Panc1 (cell line): Measurements from ENCODE around the gene TMEM38A. TPM values are rescaled to one million over a fixed set of nuclear protein-coding genes. Genes with fewer than 3 reads are reported as not detected.
"Not testable (repeated sequence)": the region's sequence is repeated elsewhere in the genome, so short reads cannot be mapped to it uniquely, and the experiment has no call there.

ENCODE experiments used
- ATAC-seq: fragments of 200-7000 bp; cut with Tn5 transposase; 2 replicates; pipeline ENCODE4 v1.9.1; 2020; ENCODE audit warnings: mild to moderate bottlenecking, moderate library complexity
- BruUV-seq: library from RNA; stranded (reverse); fragments of 400-500 nt; replicated peaks from 2 replicates; lab custom pipeline; 2021; lab: Mats Ljungman, UMichigan
- CTCF ChIA-PET: fragments of 300-600 bp; sonication (Branson Sonifier 250); formaldehyde crosslinking; loops from one replicate; lab custom pipeline; 2022; ENCODE audit warnings: antibody characterized with exemption; lab: Charles Lee
- POLR2A ChIA-PET: fragments of 300-600 bp; sonication (Branson Sonifier 250); formaldehyde crosslinking; loops from one replicate; lab custom pipeline; 2022; ENCODE audit warnings: antibody characterized with exemption; lab: Charles Lee
- DNase-seq: peaks from one replicate; pipeline ENCODE4 v3.0.0-alpha.2; 2010; ENCODE audit warnings: low read depth, low spot score
- H3K27ac ChIP-seq: 2 replicates; pipeline ENCODE4 v1.5.1; 2011; ENCODE audit warnings: mild to moderate bottlenecking, low read length, inconsistent platforms
- H3K27me3 ChIP-seq: fragments of 200-500 bp; sonication (Bioruptor generic); 2 replicates; pipeline ENCODE4 v1.6.0; 2014; ENCODE audit warnings: low read length, inconsistent platforms; ENCODE audit not compliant: control insufficient read depth, insufficient read depth
- H3K36me3 ChIP-seq: fragments of 200-500 bp; sonication (Bioruptor generic); 2 replicates; pipeline ENCODE4 v1.5.1; 2014; ENCODE audit warnings: inconsistent platforms, mild to moderate bottlenecking, low read length, moderate library complexity; ENCODE audit not compliant: control insufficient read depth, insufficient read depth
- H3K4me1 ChIP-seq: 2 replicates; pipeline ENCODE4 v1.5.1; 2011; ENCODE audit warnings: inconsistent platforms, mild to moderate bottlenecking, low read length, moderate library complexity; ENCODE audit not compliant: control insufficient read depth, insufficient read depth
- H3K4me3 ChIP-seq, 2 experiments: 2 replicates each; pipeline ENCODE4 v1.5.1; 2011 to 2012; ENCODE audit warnings: low read depth in 2 of 2, low read length in 2 of 2, mild to moderate bottlenecking in 2 of 2, inconsistent platforms in 1 of 2, moderate library complexity in 1 of 2
- H3K9me3 ChIP-seq: fragments of 200-500 bp; sonication (Bioruptor generic); 2 replicates; pipeline ENCODE4 v1.5.1; 2014; ENCODE audit warnings: low read depth, mild to moderate bottlenecking, inconsistent platforms, low read length, moderate library complexity; ENCODE audit not compliant: control insufficient read depth, insufficient read depth
- POLR2AphosphoS5 ChIP-seq: IDR thresholded peaks from 2 replicates; pipeline ENCODE4 v1.6.1; 2012; ENCODE audit warnings: mild to moderate bottlenecking, low read depth, low read length, moderate library complexity
- SIN3A ChIP-seq: IDR thresholded peaks from 2 replicates; pipeline ENCODE4 v1.6.1; 2012; ENCODE audit warnings: low read depth, mild to moderate bottlenecking, low read length, moderate library complexity, borderline replicate concordance; ENCODE audit not compliant: insufficient read depth
- TCF7L2 ChIP-seq: IDR thresholded peaks from 2 replicates; pipeline ENCODE4 v1.6.1; 2011; ENCODE audit warnings: mild to moderate bottlenecking, low read depth, low read length, inconsistent platforms
- in situ Hi-C: cut with HindIII; loops from 2 replicates; pipeline ENCODE4 v1.10.0; 2016; ENCODE audit warnings: low sequenced_read_pairs, low pct_unique_long_range_greater_than_20kb
- intact Hi-C: fragments of 100-400 bp; cut with micrococcal nuclease; formaldehyde crosslinking; loops from one replicate; pipeline ENCODE4 v1.10.0; 2022; ENCODE audit not compliant: unreplicated experiment
- total RNA-seq: library from RNA; stranded (reverse); gene quantifications from one replicate; pipeline ENCODE4 v1.2.1, GENCODE V29; 2021; ENCODE audit not compliant: unreplicated experiment
- TF ChIP-seq, protein P1 (sequence below): fragments of 450-650 bp; IDR thresholded peaks from 2 replicates; pipeline ENCODE4 v1.5.1; 2017; ENCODE audit warnings: mild to moderate bottlenecking
- TF ChIP-seq, protein P2 (sequence below), 2 experiments: IDR thresholded peaks; 2 replicates each; pipeline ENCODE4 v1.6.1; 2011 to 2012; ENCODE audit warnings: low read depth in 2 of 2, control low read depth in 1 of 2, low read length in 1 of 2, mild to moderate bottlenecking in 1 of 2, moderate library complexity in 1 of 2; ENCODE audit not compliant: insufficient read depth in 1 of 2

TMEM38A gene
- total RNA-seq, 1 experiment from 2014 or later: 8.4 TPM

- Histone ChIP-seq H3K27me3 (no peaks in the 10 kb centered on the region), H3K36me3 (no peaks in the 10 kb centered on the region), H3K27ac (no peak overlapping the region), H3K4me1 (no peaks in the 10 kb centered on the region), H3K9me3 (no peaks in the 10 kb centered on the region), H3K4me3 (no peak overlapping the region)
- in situ Hi-C loops (no loop called here), intact Hi-C loops (no loop called here)
- TF ChIP-seq POLR2AphosphoS5: no peak
- TF ChIP-seq, protein P1, sequence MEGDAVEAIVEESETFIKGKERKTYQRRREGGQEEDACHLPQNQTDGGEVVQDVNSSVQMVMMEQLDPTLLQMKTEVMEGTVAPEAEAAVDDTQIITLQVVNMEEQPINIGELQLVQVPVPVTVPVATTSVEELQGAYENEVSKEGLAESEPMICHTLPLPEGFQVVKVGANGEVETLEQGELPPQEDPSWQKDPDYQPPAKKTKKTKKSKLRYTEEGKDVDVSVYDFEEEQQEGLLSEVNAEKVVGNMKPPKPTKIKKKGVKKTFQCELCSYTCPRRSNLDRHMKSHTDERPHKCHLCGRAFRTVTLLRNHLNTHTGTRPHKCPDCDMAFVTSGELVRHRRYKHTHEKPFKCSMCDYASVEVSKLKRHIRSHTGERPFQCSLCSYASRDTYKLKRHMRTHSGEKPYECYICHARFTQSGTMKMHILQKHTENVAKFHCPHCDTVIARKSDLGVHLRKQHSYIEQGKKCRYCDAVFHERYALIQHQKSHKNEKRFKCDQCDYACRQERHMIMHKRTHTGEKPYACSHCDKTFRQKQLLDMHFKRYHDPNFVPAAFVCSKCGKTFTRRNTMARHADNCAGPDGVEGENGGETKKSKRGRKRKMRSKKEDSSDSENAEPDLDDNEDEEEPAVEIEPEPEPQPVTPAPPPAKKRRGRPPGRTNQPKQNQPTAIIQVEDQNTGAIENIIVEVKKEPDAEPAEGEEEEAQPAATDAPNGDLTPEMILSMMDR: no peak
- no peak for TF ChIP-seq SIN3A
- TF ChIP-seq, protein P2, sequence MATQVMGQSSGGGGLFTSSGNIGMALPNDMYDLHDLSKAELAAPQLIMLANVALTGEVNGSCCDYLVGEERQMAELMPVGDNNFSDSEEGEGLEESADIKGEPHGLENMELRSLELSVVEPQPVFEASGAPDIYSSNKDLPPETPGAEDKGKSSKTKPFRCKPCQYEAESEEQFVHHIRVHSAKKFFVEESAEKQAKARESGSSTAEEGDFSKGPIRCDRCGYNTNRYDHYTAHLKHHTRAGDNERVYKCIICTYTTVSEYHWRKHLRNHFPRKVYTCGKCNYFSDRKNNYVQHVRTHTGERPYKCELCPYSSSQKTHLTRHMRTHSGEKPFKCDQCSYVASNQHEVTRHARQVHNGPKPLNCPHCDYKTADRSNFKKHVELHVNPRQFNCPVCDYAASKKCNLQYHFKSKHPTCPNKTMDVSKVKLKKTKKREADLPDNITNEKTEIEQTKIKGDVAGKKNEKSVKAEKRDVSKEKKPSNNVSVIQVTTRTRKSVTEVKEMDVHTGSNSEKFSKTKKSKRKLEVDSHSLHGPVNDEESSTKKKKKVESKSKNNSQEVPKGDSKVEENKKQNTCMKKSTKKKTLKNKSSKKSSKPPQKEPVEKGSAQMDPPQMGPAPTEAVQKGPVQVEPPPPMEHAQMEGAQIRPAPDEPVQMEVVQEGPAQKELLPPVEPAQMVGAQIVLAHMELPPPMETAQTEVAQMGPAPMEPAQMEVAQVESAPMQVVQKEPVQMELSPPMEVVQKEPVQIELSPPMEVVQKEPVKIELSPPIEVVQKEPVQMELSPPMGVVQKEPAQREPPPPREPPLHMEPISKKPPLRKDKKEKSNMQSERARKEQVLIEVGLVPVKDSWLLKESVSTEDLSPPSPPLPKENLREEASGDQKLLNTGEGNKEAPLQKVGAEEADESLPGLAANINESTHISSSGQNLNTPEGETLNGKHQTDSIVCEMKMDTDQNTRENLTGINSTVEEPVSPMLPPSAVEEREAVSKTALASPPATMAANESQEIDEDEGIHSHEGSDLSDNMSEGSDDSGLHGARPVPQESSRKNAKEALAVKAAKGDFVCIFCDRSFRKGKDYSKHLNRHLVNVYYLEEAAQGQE (IDR thresholded peaks at IDR 0.05; ENCODE audit: insufficient read depth in 1 of 2, low read depth in 2 of 2, low read length in 1 of 2): no peak
- no peak for TF ChIP-seq TCF7L2
- no TSS peak for BruUV-seq
- ChIA-PET CTCF (interaction anchor here (0.6 kb wide), 2 partner anchors 52 to 163 kb away, joined by 5 read pairs; no protein-coding TSS in a partner anchor), POLR2A (interaction anchor here (0.7 kb wide), 1 partner anchor 65 kb away, joined by 3 read pairs; no protein-coding TSS in a partner anchor)
- ATAC-seq: no peak
- DNase-seq: no peak
Measured at GRCh38 chr19:16673231-16673630, 12.3 kb downstream of the TMEM38A start.

DNA sequence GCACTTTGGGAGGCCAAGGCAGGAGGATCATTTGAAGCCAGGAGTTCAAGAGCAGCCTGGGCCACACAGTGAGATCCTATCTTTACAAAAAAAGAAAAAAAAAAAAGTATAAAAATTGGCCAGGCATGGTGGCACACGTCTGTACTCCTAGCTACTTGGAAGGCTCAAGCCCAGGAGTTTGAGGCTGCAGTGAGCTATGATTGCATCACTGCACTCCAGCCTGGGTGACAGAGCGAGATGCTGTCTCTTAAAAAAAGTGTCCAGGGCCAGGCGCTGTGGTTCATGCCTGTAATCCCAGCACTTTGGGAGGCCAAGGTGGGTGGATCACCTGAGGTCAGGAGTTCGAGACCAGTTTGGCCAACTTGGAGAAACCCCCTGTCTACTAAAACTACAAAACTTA lies 12.9 kb downstream of the TMEM38A start:
- DNase-seq, H3K27ac ChIP-seq, in situ Hi-C loops, H3K27me3 ChIP-seq, H3K36me3 ChIP-seq, H3K9me3 ChIP-seq, intact Hi-C loops, BruUV-seq, H3K4me3 ChIP-seq, H3K4me1 ChIP-seq, ATAC-seq: not testable (repeated sequence)
- POLR2A ChIA-PET: interaction anchor here (0.6 to 0.7 kb wide), 2 partner anchors 47 to 66 kb away, joined by 3 read pairs; no protein-coding TSS in a partner anchor
- CTCF ChIA-PET: interaction anchor here (0.6 kb wide), 1 partner anchor 52 kb away, joined by 5 read pairs; no protein-coding TSS in a partner anchor

DNA sequence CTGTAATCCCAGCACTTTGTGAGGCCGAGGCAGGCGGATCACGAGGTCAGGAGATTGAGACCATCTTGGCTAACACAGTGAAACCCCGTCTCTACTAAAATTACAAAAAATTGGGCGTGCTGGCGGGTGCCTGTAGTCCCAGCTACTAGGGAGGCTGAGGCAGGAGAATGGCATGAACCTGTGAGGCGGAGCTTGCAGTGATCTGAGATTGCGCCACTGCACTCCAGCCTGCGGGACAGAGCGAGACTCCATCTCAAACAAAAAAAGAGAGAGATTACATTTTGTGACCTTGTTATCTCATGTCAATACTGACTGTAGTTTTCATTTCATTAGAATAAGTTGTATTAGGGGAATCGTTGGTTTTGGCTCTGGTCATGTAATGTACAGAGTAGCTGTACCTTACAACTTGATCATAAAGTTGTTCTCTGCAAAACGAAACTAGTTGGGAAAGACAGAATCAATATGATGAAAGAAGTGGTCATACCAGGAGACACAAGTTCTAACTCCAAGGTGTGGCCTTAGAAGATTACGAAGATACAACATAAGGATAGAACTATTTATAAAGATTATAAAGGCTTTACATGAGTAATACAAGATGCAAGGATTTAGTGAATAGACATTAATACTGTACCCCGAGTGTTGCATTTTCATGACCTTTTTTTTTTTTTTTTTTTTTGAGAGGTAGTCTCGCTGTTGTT lies 15.3 kb downstream of the TMEM38A start:
- Histone ChIP-seq H3K4me1 (no peaks in the 10 kb centered on the region), H3K36me3 (no peaks in the 10 kb centered on the region), H3K27me3 (no peaks in the 10 kb centered on the region), H3K27ac (no peak overlapping the region), H3K9me3 (no peaks in the 10 kb centered on the region), H3K4me3 (no peak overlapping the region)
- no peak for DNase-seq
- intact Hi-C loops: no loop called here
- in situ Hi-C loops: no loop called here
- no peak for TF ChIP-seq POLR2AphosphoS5
- TF ChIP-seq, protein P1: no peak
- TF ChIP-seq, protein P2 (IDR thresholded peaks at IDR 0.05; ENCODE audit: insufficient read depth in 1 of 2, low read depth in 2 of 2, low read length in 1 of 2): no peak
- TF ChIP-seq SIN3A: no peak
- TF ChIP-seq TCF7L2: no peak
- CTCF ChIA-PET: no interaction called here
- no TSS peak for BruUV-seq
- POLR2A ChIA-PET: interaction anchor here (0.8 kb wide), 1 partner anchor 9 kb away, joined by 14 read pairs; no protein-coding TSS in a partner anchor
- no peak for ATAC-seq
